ENCODE results near the gene C1orf167.

C1orf167 gene

GRCh38 chr1:11761988-11762406, at the start of gene C1orf167:
Gene C1orf167, plus strand, starts transcription at chr1:11762193. Its CDS starts 2,208 bp downstream, at chr1:11764401.
- peak; percentile 43 for DNase-seq

- no peak for DNase-seq
Observed at GRCh38 chr1:11712285-11712684, 49.7 kb upstream of the C1orf167 start.

GRCh38 chr1:11713095-11713494, 48.9 kb upstream of the C1orf167 start:
- no peak for DNase-seq

GRCh38 chr1:11714831-11715575, 47.0 kb upstream of the C1orf167 start:
- DNase-seq: no peak

- peak; percentile 87 for DNase-seq
Observed at GRCh38 chr1:11719313-11720032, 42.5 kb upstream of the C1orf167 start.

GRCh38 chr1:11720033-11720376, 42.0 kb upstream of the C1orf167 start:
- DNase-seq: no peak

- DNase-seq: no peak
Observed at GRCh38 chr1:11720525-11720924, 41.5 kb upstream of the C1orf167 start.

GRCh38 chr1:11721311-11721710, 40.7 kb upstream of the C1orf167 start:
- no peak for DNase-seq

- no peak for DNase-seq
Observed at GRCh38 chr1:11722538-11722937, 39.5 kb upstream of the C1orf167 start.

GRCh38 chr1:11725616-11726015, 36.4 kb upstream of the C1orf167 start:
- DNase-seq: no peak

GRCh38 chr1:11727119-11727518, 34.9 kb upstream of the C1orf167 start:
- no peak for DNase-seq

GRCh38 chr1:11728126-11728806, 33.7 kb upstream of the C1orf167 start:
- DNase-seq: no peak

GRCh38 chr1:11729155-11729497, 32.9 kb upstream of the C1orf167 start:
- DNase-seq: no peak

GRCh38 chr1:11729498-11730428, 32.2 kb upstream of the C1orf167 start:
- DNase-seq: no peak

GRCh38 chr1:11730429-11730891, 31.5 kb upstream of the C1orf167 start:
- no peak for DNase-seq

GRCh38 chr1:11731691-11732283, 30.2 kb upstream of the C1orf167 start:
- peak; percentile 36 for DNase-seq

GRCh38 chr1:11733306-11733705, 28.7 kb upstream of the C1orf167 start:
- no peak for DNase-seq

GRCh38 chr1:11735531-11735853, 26.5 kb upstream of the C1orf167 start:
- DNase-seq: no peak

GRCh38 chr1:11735854-11736745, 25.9 kb upstream of the C1orf167 start, which contains the start of gene AGTRAP:
Gene AGTRAP, plus strand, starts transcription at chr1:11736136. Its CDS starts 73 bp downstream, at chr1:11736209.
- peak; percentile 87 for DNase-seq

- DNase-seq: peak; percentile 39
Observed at GRCh38 chr1:11736746-11737639, 25.0 kb upstream of the C1orf167 start.
